GM23338 (cell line): Measurements from ENCODE around the gene SHISA2. TPM values are rescaled to one million over a fixed set of nuclear protein-coding genes. Genes with fewer than 3 reads are reported as not detected.
"Not testable (repeated sequence)": the region's sequence is repeated elsewhere in the genome, so short reads cannot be mapped to it uniquely, and the experiment has no call there.

Source experiments
- ATAC-seq: fragments of 200-7000 bp; cut with Tn5 transposase; 3 replicates; pipeline ENCODE4 v1.9.1; 2020
- DNase-seq: peaks from one replicate; pipeline ENCODE4 v3.0.0-alpha.2; 2015; ENCODE audit warnings: low spot score
- H2AFZ ChIP-seq: fragments of 200-600 bp; sonication (generic); 2 replicates; pipeline ENCODE4 v1.8.0; 2016; ENCODE audit warnings: antibody characterized with exemption, mild to moderate bottlenecking, moderate library complexity
- H3F3A ChIP-seq: fragments of 200-600 bp; sonication (generic); replicated peaks from 2 replicates; pipeline ENCODE4 v1.8.0; 2017; ENCODE audit warnings: antibody characterized with exemption, mixed run types, low read depth
- H3K27ac ChIP-seq: fragments of 200-600 bp; sonication (generic); 2 replicates; pipeline ENCODE4 v1.6.1; 2016; ENCODE audit warnings: low read depth
- H3K27me3 ChIP-seq: fragments of 200-600 bp; sonication (generic); 2 replicates; pipeline ENCODE4 v1.8.0; 2016; ENCODE audit warnings: mild to moderate bottlenecking, mixed run types, moderate library complexity; ENCODE audit not compliant: insufficient read depth
- H3K36me3 ChIP-seq: fragments of 200-600 bp; sonication (generic); 2 replicates; pipeline ENCODE4 v1.8.0; 2016; ENCODE audit warnings: mild to moderate bottlenecking; ENCODE audit not compliant: insufficient read depth
- H3K4me1 ChIP-seq: fragments of 200-600 bp; sonication (generic); 2 replicates; pipeline ENCODE4 v1.8.0; 2016; ENCODE audit warnings: mild to moderate bottlenecking, moderate library complexity; ENCODE audit not compliant: insufficient read depth
- H3K4me2 ChIP-seq: fragments of 200-600 bp; sonication (generic); 2 replicates; pipeline ENCODE4 v1.7.1; 2017; ENCODE audit warnings: mixed run types
- H3K4me3 ChIP-seq: fragments of 200-600 bp; sonication (generic); 2 replicates; pipeline ENCODE4 v1.6.1; 2016; ENCODE audit warnings: mixed run types
- H3K79me2 ChIP-seq: fragments of 200-600 bp; sonication (generic); replicated peaks from 2 replicates; pipeline ENCODE4 v1.8.0; 2017; ENCODE audit warnings: mild to moderate bottlenecking; ENCODE audit not compliant: insufficient read depth
- H3K9me2 ChIP-seq: fragments of 200-600 bp; sonication (generic); 2 replicates; pipeline ENCODE4 v1.8.0; 2017; ENCODE audit not compliant: insufficient read depth
- H4K20me1 ChIP-seq: fragments of 200-600 bp; sonication (generic); replicated peaks from 2 replicates; pipeline ENCODE4 v1.8.0; 2017; ENCODE audit warnings: mild to moderate bottlenecking; ENCODE audit not compliant: insufficient read depth
- H3K27ac Mint-ChIP-seq: 2 replicates; pipeline ENCODE4 v1.8.0; 2020; ENCODE audit warnings: inconsistent platforms, mild to moderate bottlenecking, moderate library complexity, mixed read lengths
- H3K27me3 Mint-ChIP-seq: 3 replicates; pipeline ENCODE4 v1.8.0; 2022; ENCODE audit warnings: low read depth, mild to moderate bottlenecking, moderate library complexity, mixed read lengths, inconsistent platforms; ENCODE audit not compliant: insufficient read depth, poor library complexity
- H3K36me3 Mint-ChIP-seq: 3 replicates; pipeline ENCODE4 v1.8.0; 2021; ENCODE audit warnings: low read depth, mild to moderate bottlenecking, inconsistent platforms, moderate library complexity, mixed read lengths
- H3K4me1 Mint-ChIP-seq: 3 replicates; pipeline ENCODE4 v1.8.0; 2020; ENCODE audit warnings: mild to moderate bottlenecking, inconsistent platforms, mixed read lengths
- H3K4me3 Mint-ChIP-seq: 3 replicates; pipeline ENCODE4 v1.8.0; 2021; ENCODE audit warnings: moderate library complexity, mild to moderate bottlenecking, inconsistent platforms, mixed read lengths
- H3K9me3 Mint-ChIP-seq: 3 replicates; pipeline ENCODE4 v1.8.0; 2020; ENCODE audit warnings: moderate library complexity, mild to moderate bottlenecking, inconsistent platforms, mixed read lengths
- EZH2 ChIP-seq: fragments of 200-600 bp; sonication (generic); IDR thresholded peaks from one replicate; pipeline ENCODE4 v1.8.0; 2017; ENCODE audit warnings: antibody characterized with exemption, mild to moderate bottlenecking, low read depth; ENCODE audit not compliant: unreplicated experiment
- JUNB ChIP-seq: IDR thresholded peaks from one replicate; pipeline ENCODE4 v1.6.1; 2016; ENCODE audit warnings: antibody characterized with exemption; ENCODE audit not compliant: unreplicated experiment
- STAT1 ChIP-seq: IDR thresholded peaks from one replicate; pipeline ENCODE4 v1.6.1; 2016; ENCODE audit warnings: antibody characterized with exemption; ENCODE audit not compliant: unreplicated experiment
- ZNF331 ChIP-seq: fragments of 250-450 bp; sonication (Bioruptor Pico); IDR thresholded peaks from 2 replicates; pipeline ENCODE4 v1.5.0; 2020; ENCODE audit warnings: low read depth, mild to moderate bottlenecking, moderate library complexity
- polyA plus RNA-seq: library from polyadenylated mRNA; unstranded; fragments of >200 nt; fragmentation: Nextera tagmentation; extraction: Ambion mirVana; gene quantifications from 2 replicates; pipeline ENCODE4 v1.2.1, GENCODE V29; 2016
- total RNA-seq: library from RNA; depleted of rRNA; stranded (reverse); fragments of >200 nt; shearing (Covaris generic); gene quantifications from 2 replicates; pipeline ENCODE4 v1.2.3, GENCODE V29; 2014
- TF ChIP-seq, protein P1 (sequence below): fragments of 250-450 bp; sonication (Bioruptor Pico); IDR thresholded peaks from 2 replicates; pipeline ENCODE4 v1.5.0; 2020; ENCODE audit warnings: mild to moderate bottlenecking, moderate library complexity

Gene SHISA2
- total and polyA plus RNA-seq, 2 experiments from 2014 or later: 17.9 to 37.4 TPM

- not testable (repeated sequence) for H3K27ac ChIP-seq, H3K4me1 ChIP-seq, H3K4me2 ChIP-seq, H3K79me2 ChIP-seq, H3F3A ChIP-seq, H3K27me3 Mint-ChIP-seq, H4K20me1 ChIP-seq, H3K27ac Mint-ChIP-seq, H3K36me3 Mint-ChIP-seq, ATAC-seq, H3K4me3 Mint-ChIP-seq, H3K4me3 ChIP-seq, DNase-seq, H2AFZ ChIP-seq, H3K36me3 ChIP-seq, H3K4me1 Mint-ChIP-seq, H3K9me2 ChIP-seq, H3K27me3 ChIP-seq, H3K9me3 Mint-ChIP-seq
Measured at GRCh38 chr13:26069642-26070041, 17.8 kb upstream of the SHISA2 start.

- not testable (repeated sequence) for H3K27me3 ChIP-seq, H3K9me2 ChIP-seq, H3K4me3 Mint-ChIP-seq
Measured at GRCh38 chr13:26068372-26068771, 16.6 kb upstream of the SHISA2 start.

GRCh38 chr13:26067601-26068000, 15.8 kb upstream of the SHISA2 start:
- Mint-ChIP-seq H3K9me3 (no peaks in the 10 kb centered on the region), H3K4me3 (no peak overlapping the region), H3K36me3 (no peaks in the 10 kb centered on the region), H3K27me3 (peaks cover 4% of the 10 kb centered on the region), H3K4me1 (peaks cover 5% of the 10 kb centered on the region; the same call in 2 of the 3 replicates), H3K27ac (no peak overlapping the region)
- Histone ChIP-seq H2AFZ (no peak overlapping the region), H3K27me3 (no peaks in the 10 kb centered on the region), H3F3A (no peaks in the 10 kb centered on the region), H4K20me1 (no peaks in the 10 kb centered on the region), H3K79me2 (no peaks in the 10 kb centered on the region), H3K36me3 (no peaks in the 10 kb centered on the region), H3K27ac (no peak overlapping the region), H3K4me1 (no peaks in the 10 kb centered on the region), H3K9me2 (no peaks in the 10 kb centered on the region), H3K4me3 (no peak overlapping the region), H3K4me2 (no peak overlapping the region)
- TF ChIP-seq ZNF331 (CRISPR knock-in tag) (no peak), STAT1 (no peak), JUNB (no peak), EZH2 (no peak)
- TF ChIP-seq, protein P1, sequence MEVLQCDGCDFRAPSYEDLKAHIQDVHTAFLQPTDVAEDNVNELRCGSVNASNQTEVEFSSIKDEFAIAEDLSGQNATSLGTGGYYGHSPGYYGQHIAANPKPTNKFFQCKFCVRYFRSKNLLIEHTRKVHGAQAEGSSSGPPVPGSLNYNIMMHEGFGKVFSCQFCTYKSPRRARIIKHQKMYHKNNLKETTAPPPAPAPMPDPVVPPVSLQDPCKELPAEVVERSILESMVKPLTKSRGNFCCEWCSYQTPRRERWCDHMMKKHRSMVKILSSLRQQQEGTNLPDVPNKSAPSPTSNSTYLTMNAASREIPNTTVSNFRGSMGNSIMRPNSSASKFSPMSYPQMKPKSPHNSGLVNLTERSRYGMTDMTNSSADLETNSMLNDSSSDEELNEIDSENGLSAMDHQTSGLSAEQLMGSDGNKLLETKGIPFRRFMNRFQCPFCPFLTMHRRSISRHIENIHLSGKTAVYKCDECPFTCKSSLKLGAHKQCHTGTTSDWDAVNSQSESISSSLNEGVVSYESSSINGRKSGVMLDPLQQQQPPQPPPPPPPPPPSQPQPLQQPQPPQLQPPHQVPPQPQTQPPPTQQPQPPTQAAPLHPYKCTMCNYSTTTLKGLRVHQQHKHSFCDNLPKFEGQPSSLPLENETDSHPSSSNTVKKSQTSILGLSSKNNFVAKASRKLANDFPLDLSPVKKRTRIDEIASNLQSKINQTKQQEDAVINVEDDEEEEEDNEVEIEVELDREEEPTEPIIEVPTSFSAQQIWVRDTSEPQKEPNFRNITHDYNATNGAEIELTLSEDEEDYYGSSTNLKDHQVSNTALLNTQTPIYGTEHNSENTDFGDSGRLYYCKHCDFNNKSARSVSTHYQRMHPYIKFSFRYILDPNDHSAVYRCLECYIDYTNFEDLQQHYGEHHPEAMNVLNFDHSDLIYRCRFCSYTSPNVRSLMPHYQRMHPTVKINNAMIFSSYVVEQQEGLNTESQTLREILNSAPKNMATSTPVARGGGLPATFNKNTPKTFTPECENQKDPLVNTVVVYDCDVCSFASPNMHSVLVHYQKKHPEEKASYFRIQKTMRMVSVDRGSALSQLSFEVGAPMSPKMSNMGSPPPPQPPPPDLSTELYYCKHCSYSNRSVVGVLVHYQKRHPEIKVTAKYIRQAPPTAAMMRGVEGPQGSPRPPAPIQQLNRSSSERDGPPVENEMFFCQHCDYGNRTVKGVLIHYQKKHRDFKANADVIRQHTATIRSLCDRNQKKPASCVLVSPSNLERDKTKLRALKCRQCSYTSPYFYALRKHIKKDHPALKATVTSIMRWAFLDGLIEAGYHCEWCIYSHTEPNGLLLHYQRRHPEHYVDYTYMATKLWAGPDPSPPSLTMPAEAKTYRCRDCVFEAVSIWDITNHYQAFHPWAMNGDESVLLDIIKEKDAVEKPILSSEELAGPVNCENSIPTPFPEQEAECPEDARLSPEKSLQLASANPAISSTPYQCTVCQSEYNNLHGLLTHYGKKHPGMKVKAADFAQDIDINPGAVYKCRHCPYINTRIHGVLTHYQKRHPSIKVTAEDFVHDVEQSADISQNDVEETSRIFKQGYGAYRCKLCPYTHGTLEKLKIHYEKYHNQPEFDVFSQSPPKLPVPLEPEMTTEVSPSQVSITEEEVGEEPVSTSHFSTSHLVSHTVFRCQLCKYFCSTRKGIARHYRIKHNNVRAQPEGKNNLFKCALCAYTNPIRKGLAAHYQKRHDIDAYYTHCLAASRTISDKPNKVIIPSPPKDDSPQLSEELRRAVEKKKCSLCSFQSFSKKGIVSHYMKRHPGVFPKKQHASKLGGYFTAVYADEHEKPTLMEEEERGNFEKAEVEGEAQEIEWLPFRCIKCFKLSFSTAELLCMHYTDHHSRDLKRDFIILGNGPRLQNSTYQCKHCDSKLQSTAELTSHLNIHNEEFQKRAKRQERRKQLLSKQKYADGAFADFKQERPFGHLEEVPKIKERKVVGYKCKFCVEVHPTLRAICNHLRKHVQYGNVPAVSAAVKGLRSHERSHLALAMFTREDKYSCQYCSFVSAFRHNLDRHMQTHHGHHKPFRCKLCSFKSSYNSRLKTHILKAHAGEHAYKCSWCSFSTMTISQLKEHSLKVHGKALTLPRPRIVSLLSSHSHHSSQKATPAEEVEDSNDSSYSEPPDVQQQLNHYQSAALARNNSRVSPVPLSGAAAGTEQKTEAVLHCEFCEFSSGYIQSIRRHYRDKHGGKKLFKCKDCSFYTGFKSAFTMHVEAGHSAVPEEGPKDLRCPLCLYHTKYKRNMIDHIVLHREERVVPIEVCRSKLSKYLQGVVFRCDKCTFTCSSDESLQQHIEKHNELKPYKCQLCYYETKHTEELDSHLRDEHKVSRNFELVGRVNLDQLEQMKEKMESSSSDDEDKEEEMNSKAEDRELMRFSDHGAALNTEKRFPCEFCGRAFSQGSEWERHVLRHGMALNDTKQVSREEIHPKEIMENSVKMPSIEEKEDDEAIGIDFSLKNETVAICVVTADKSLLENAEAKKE (CRISPR knock-in tag): no peak
- DNase-seq (no peak), ATAC-seq (no peak)

More at GRCh38 chr13:26068372-26068771, 16.6 kb upstream of the SHISA2 start:
- H3K36me3 ChIP-seq, H3K4me1 Mint-ChIP-seq, H4K20me1 ChIP-seq, H3K4me3 ChIP-seq, H3K27ac Mint-ChIP-seq, H3F3A ChIP-seq, H3K79me2 ChIP-seq, H3K36me3 Mint-ChIP-seq, ATAC-seq, DNase-seq, H3K27ac ChIP-seq, H3K4me1 ChIP-seq, H2AFZ ChIP-seq, H3K9me3 Mint-ChIP-seq, H3K4me2 ChIP-seq, H3K27me3 Mint-ChIP-seq: not testable (repeated sequence)

DNA sequence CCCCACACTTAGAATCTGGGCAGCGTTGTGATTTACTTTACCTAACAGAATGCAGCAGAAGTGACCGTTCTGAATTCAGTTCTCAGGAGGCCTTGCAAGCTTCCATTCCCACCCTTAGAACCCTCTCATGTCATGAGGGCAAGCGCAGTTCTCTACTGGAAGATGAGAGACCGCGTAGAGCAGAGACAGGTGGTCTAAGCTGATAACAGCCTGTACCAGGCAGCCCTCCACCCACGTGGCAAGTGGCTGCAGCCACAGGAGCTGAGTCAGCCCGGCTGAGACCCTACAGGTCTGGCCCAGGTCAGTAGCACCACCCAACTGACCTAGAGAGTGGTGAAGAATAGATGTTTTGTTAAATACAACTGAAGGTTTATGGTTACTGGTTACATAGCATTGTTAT, 14.7 kb upstream of the SHISA2 start:
- H4K20me1 ChIP-seq, H3K4me3 ChIP-seq, H3K4me1 ChIP-seq, H3K79me2 ChIP-seq, DNase-seq, H2AFZ ChIP-seq, H3K36me3 Mint-ChIP-seq, H3K9me2 ChIP-seq, H3K9me3 Mint-ChIP-seq, H3F3A ChIP-seq, H3K27me3 ChIP-seq, H3K36me3 ChIP-seq, H3K4me1 Mint-ChIP-seq, H3K4me3 Mint-ChIP-seq, H3K4me2 ChIP-seq, H3K27ac Mint-ChIP-seq, H3K27me3 Mint-ChIP-seq, ATAC-seq, H3K27ac ChIP-seq: not testable (repeated sequence)
